Smooth muscle cell (in vitro differentiated cells): ENCODE measurements around the gene ABCD1. TPM values are rescaled to one million over a fixed set of nuclear protein-coding genes. Genes with fewer than 3 reads are reported as not detected.
A peak's percentile ranks its signal among the peaks of the same experiment; 100 is the strongest.

Experiments
- DNase-seq: peaks from one replicate; lab custom pipeline; 2025; ENCODE audit not compliant: unreplicated experiment; lab: John Stamatoyannopoulos, UW
- H2AFZ ChIP-seq: fragments of 200-600 bp; sonication (generic); 2 replicates; pipeline ENCODE4 v1.6.0; 2016; ENCODE audit warnings: antibody characterized with exemption, low read depth, mild to moderate bottlenecking
- H3F3A ChIP-seq: fragments of 200-600 bp; sonication (generic); 2 replicates; pipeline ENCODE4 v1.6.0; 2017; ENCODE audit warnings: antibody characterized with exemption, low read depth
- H3K27ac ChIP-seq: fragments of 200-600 bp; sonication (generic); 2 replicates; pipeline ENCODE4 v1.5.1; 2016; ENCODE audit warnings: low read depth, mild to moderate bottlenecking
- H3K27me3 ChIP-seq: fragments of 200-600 bp; sonication (generic); 2 replicates; pipeline ENCODE4 v1.6.1; 2016; ENCODE audit warnings: low read depth, mild to moderate bottlenecking
- H3K36me3 ChIP-seq: fragments of 200-600 bp; sonication (generic); 2 replicates; pipeline ENCODE4 v1.5.1; 2016; ENCODE audit warnings: low read depth
- H3K4me1 ChIP-seq: fragments of 200-600 bp; sonication (generic); 2 replicates; pipeline ENCODE4 v1.5.1; 2016; ENCODE audit warnings: low read depth
- H3K4me2 ChIP-seq: fragments of 200-600 bp; sonication (generic); 2 replicates; pipeline ENCODE4 v1.6.0; 2016; ENCODE audit warnings: mild to moderate bottlenecking
- H3K4me3 ChIP-seq: fragments of 200-600 bp; sonication (generic); 2 replicates; pipeline ENCODE4 v1.5.1; 2016; ENCODE audit warnings: mild to moderate bottlenecking
- H3K79me2 ChIP-seq: fragments of 200-600 bp; sonication (generic); 2 replicates; pipeline ENCODE4 v1.6.0; 2016; ENCODE audit warnings: low read depth, mild to moderate bottlenecking
- H3K9ac ChIP-seq: fragments of 200-600 bp; sonication (generic); 2 replicates; pipeline ENCODE4 v1.6.0; 2016; ENCODE audit warnings: low read depth
- H3K9me3 ChIP-seq: fragments of 200-600 bp; sonication (generic); replicated peaks from 2 replicates; pipeline ENCODE4 v1.5.1; 2016; ENCODE audit warnings: low read depth
- H4K20me1 ChIP-seq: fragments of 200-600 bp; sonication (generic); 2 replicates; pipeline ENCODE4 v1.6.0; 2016; ENCODE audit warnings: low read depth
- WGBS: methylation state at CpG from one replicate; pipeline ENCODE4 v1.1.7; 2016; ENCODE audit warnings: low lambda C conversion rate; 5-methylcytosine and 5-hydroxymethylcytosine counted together
- polyA plus RNA-seq: library from polyadenylated mRNA; unstranded; fragments of >200 nt; fragmentation: Nextera tagmentation; extraction: Ambion mirVana; gene quantifications from 2 replicates; pipeline ENCODE4 v1.2.1, GENCODE V29; 2016
- total RNA-seq: library from RNA; depleted of rRNA; stranded (reverse); fragments of >200 nt; gene quantifications from 2 replicates; pipeline ENCODE4 v1.2.3, GENCODE V29; 2014
- TF ChIP-seq, protein P1 (sequence below): fragments of 200-600 bp; sonication (generic); IDR thresholded peaks from 2 replicates; pipeline ENCODE4 v1.5.1; 2017; ENCODE audit warnings: borderline replicate concordance, mild to moderate bottlenecking, antibody characterized with exemption; ENCODE audit not compliant: insufficient read depth, poor library complexity, severe bottlenecking

ABCD1 gene
- total and polyA plus RNA-seq, 2 experiments from 2014 or later: 6.2 to 10.9 TPM

DNA sequence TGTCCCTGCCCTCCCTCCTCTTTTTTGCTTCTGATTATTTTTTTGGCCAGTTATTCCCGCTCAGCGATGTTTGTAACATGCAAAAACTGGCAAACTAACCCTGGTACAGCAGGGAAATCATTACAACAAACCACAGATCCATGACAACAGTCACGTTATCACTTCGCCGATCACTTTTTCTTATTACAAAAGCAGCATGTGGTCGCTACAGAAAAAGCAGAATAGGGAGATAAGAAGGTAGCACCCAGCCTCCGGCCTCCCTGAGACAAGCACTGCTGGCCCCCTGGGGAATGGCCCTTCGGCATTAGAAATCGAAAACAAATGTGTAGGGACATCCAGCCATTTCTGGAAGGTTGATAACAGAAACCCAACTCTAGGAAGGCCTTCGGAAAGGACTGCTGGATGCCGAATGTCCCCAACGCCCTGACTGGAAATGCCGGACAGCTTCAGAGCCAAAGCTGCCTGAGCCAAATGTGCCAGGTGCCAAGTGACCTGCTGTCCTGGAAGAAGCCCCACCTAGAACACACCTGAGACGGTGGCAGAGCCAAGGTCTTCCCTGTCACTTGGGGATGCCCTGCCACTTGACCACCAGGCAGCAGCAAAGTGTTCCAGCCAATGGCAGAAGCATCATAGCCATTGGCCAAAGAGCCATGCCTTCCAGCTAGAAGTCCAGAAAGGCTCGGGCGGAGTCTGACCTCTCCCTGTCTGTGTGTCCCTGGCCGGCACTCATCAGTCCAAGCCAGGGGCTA is 66.6 kb downstream of the ABCD1 start:
- H3K4me2 ChIP-seq: no peak overlapping the region
- no peaks in the 10 kb centered on the region for H3K27me3 ChIP-seq
- 89% methylated on average over 17 of the region's 17 CpGs for WGBS
- no peak overlapping the region for H3K27ac ChIP-seq
- peaks cover 32% of the 10 kb centered on the region for H3K79me2 ChIP-seq
- H3K4me3 ChIP-seq: no peak overlapping the region
- TF ChIP-seq, protein P1, sequence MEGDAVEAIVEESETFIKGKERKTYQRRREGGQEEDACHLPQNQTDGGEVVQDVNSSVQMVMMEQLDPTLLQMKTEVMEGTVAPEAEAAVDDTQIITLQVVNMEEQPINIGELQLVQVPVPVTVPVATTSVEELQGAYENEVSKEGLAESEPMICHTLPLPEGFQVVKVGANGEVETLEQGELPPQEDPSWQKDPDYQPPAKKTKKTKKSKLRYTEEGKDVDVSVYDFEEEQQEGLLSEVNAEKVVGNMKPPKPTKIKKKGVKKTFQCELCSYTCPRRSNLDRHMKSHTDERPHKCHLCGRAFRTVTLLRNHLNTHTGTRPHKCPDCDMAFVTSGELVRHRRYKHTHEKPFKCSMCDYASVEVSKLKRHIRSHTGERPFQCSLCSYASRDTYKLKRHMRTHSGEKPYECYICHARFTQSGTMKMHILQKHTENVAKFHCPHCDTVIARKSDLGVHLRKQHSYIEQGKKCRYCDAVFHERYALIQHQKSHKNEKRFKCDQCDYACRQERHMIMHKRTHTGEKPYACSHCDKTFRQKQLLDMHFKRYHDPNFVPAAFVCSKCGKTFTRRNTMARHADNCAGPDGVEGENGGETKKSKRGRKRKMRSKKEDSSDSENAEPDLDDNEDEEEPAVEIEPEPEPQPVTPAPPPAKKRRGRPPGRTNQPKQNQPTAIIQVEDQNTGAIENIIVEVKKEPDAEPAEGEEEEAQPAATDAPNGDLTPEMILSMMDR: no peak
- H3K4me1 ChIP-seq: no peaks in the 10 kb centered on the region
- no peaks in the 10 kb centered on the region for H3K36me3 ChIP-seq
- no peaks in the 10 kb centered on the region for H3K9me3 ChIP-seq
- no peak overlapping the region for H3K9ac ChIP-seq
- DNase-seq: no peak
- H4K20me1 ChIP-seq: no peaks in the 10 kb centered on the region
- H3F3A ChIP-seq: no peaks in the 10 kb centered on the region
- no peak overlapping the region for H2AFZ ChIP-seq

DNA sequence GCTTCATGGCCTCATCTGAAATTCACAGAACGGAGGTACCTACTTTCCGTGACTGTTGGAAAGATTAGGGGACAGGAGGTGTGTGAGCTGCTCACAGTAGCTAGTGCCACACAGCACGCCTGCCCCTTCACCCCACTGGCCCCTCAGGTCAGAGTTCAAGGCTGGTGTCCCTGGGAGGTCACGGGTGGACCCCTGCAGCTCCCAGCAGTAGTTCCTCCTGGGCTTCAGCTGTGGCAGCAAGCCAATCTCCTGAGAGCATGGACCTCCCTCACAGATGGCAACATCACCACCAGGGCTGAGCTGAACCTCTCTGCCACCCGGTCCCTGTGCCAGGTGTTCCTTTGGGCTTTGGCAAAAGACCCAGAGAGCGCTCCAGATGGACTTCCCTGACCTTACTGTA is 67.7 kb downstream of the ABCD1 start:
- WGBS: 88% methylated on average over 6 of the region's 6 CpGs
- Histone ChIP-seq H4K20me1 (no peaks in the 10 kb centered on the region), H3F3A (no peaks in the 10 kb centered on the region), H3K4me1 (no peaks in the 10 kb centered on the region), H3K9ac (no peak overlapping the region), H3K9me3 (no peaks in the 10 kb centered on the region), H3K27ac (no peak overlapping the region), H3K4me2 (no peak overlapping the region), H3K27me3 (no peaks in the 10 kb centered on the region), H2AFZ (no peak overlapping the region), H3K4me3 (no peak overlapping the region), H3K79me2 (peaks cover 32% of the 10 kb centered on the region), H3K36me3 (no peaks in the 10 kb centered on the region)
- TF ChIP-seq, protein P1: no peak
- no peak for DNase-seq

DNA sequence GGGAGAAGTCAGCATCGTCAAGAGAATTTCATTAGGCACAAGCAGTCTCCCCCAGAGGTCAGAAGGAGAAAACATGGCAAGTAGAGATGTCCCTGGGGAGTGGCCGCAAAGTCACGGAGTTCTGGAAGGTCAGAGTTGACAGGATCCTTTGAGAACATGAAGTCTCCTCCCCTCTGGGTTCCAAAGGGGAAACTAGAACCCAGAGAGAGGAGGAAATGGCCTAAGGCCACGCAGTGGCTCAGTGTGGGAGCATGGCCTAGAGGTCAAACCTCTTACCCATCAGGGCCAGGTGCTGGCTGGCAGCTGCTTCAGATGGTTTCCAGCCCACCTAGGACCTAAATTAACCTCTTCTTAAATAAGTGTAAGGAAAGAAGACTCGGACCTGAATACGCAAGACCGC is 68.6 kb downstream of the ABCD1 start:
- Histone ChIP-seq H2AFZ (peak overlapping the region; percentile 89), H3K9ac (peak overlapping the region; percentile 97), H3K79me2 (peaks cover 32% of the 10 kb centered on the region)

More for the DNA sequence above, 68.6 kb downstream of the ABCD1 start:
- TF ChIP-seq, protein P1: no peak
- Histone ChIP-seq H3K36me3 (no peaks in the 10 kb centered on the region), H4K20me1 (no peaks in the 10 kb centered on the region), H3K4me2 (peak overlapping the region; percentile 81), H3K9me3 (no peaks in the 10 kb centered on the region), H3K4me3 (peak overlapping the region; percentile 79), H3F3A (no peaks in the 10 kb centered on the region), H3K27me3 (no peaks in the 10 kb centered on the region), H3K4me1 (no peaks in the 10 kb centered on the region), H3K27ac (peak overlapping the region; percentile 97)
- DNase-seq: no peak
- WGBS: 62% methylated on average over 7 of the region's 7 CpGs

Other genes with a start within 250 kb of the ABCD1 start
- gene BGN, start 229.9 kb upstream of the ABCD1 start, total RNA-seq: 262 and 298 TPM in 2 replicates
- 387 and 621 TPM in 2 replicates for gene BGN, start 229.9 kb upstream of the ABCD1 start, polyA plus RNA-seq
- 0.22 TPM in 2 replicates for gene ATP2B3, start 207.2 kb upstream of the ABCD1 start, total RNA-seq
- 0.05 and 0.31 TPM in 2 replicates for gene ATP2B3, start 207.2 kb upstream of the ABCD1 start, polyA plus RNA-seq
- gene CCNQ, start 125.7 kb upstream of the ABCD1 start, total RNA-seq: 9.4 and 17.9 TPM in 2 replicates
- 23.0 and 27.3 TPM in 2 replicates for gene CCNQ, start 125.7 kb upstream of the ABCD1 start, polyA plus RNA-seq
- gene DUSP9, start 77.7 kb upstream of the ABCD1 start, total RNA-seq: 3.0 and 4.7 TPM in 2 replicates
- 7.2 and 11.3 TPM in 2 replicates for gene DUSP9, start 77.7 kb upstream of the ABCD1 start, polyA plus RNA-seq
- gene PNCK, start 51.0 kb upstream of the ABCD1 start, total RNA-seq: 4.0 and 6.4 TPM in 2 replicates
- gene PNCK, start 51.0 kb upstream of the ABCD1 start, polyA plus RNA-seq: 2.8 and 9.2 TPM in 2 replicates
- 42.6 and 45.2 TPM in 2 replicates for gene SLC6A8, start 36.9 kb upstream of the ABCD1 start, total RNA-seq
- 98.1 and 128 TPM in 2 replicates for gene SLC6A8, start 36.9 kb upstream of the ABCD1 start, polyA plus RNA-seq
- gene BCAP31, start 469 bp upstream of the ABCD1 start, total RNA-seq: 128 and 139 TPM in 2 replicates
- gene BCAP31, start 469 bp upstream of the ABCD1 start, polyA plus RNA-seq: 207 and 260 TPM in 2 replicates
- gene PLXNB3, start 39.4 kb downstream of the ABCD1 start, total RNA-seq: 0.58 and 0.67 TPM in 2 replicates
- gene PLXNB3, start 39.4 kb downstream of the ABCD1 start, polyA plus RNA-seq: 3.9 and 7.8 TPM in 2 replicates
- gene SRPK3, start 56.2 kb downstream of the ABCD1 start, total RNA-seq: not detected in 2 replicates
- 0.05 and 1.5 TPM in 2 replicates for gene SRPK3, start 56.2 kb downstream of the ABCD1 start, polyA plus RNA-seq
- gene IDH3G, start 69.5 kb downstream of the ABCD1 start, total RNA-seq: 63.3 and 86.0 TPM in 2 replicates
- 88.9 and 89.7 TPM in 2 replicates for gene IDH3G, start 69.5 kb downstream of the ABCD1 start, polyA plus RNA-seq
- gene SSR4, start 69.8 kb downstream of the ABCD1 start, total RNA-seq: 397 and 443 TPM in 2 replicates
- gene SSR4, start 69.8 kb downstream of the ABCD1 start, polyA plus RNA-seq: 663 and 677 TPM in 2 replicates
- 2.3 and 3.1 TPM in 2 replicates for gene PDZD4, start 105.7 kb downstream of the ABCD1 start, total RNA-seq
- 2.3 and 2.9 TPM in 2 replicates for gene PDZD4, start 105.7 kb downstream of the ABCD1 start, polyA plus RNA-seq
- 27.2 and 38.6 TPM in 2 replicates for gene L1CAM, start 161.3 kb downstream of the ABCD1 start, total RNA-seq
- 61.1 and 68.7 TPM in 2 replicates for gene L1CAM, start 161.3 kb downstream of the ABCD1 start, polyA plus RNA-seq
- gene AVPR2, start 179.8 kb downstream of the ABCD1 start, total RNA-seq: not detected in 2 replicates
- gene AVPR2, start 179.8 kb downstream of the ABCD1 start, polyA plus RNA-seq: not detected in 2 replicates
- gene ARHGAP4, start 201.4 kb downstream of the ABCD1 start, total RNA-seq: 7.6 and 10.9 TPM in 2 replicates
- gene ARHGAP4, start 201.4 kb downstream of the ABCD1 start, polyA plus RNA-seq: 11.5 and 15.5 TPM in 2 replicates
- 80.1 and 81.2 TPM in 2 replicates for gene NAA10, start 210.2 kb downstream of the ABCD1 start, total RNA-seq
- gene NAA10, start 210.2 kb downstream of the ABCD1 start, polyA plus RNA-seq: 124 and 149 TPM in 2 replicates
- gene RENBP, start 219.8 kb downstream of the ABCD1 start, total RNA-seq: not detected in 2 replicates
- gene RENBP, start 219.8 kb downstream of the ABCD1 start, polyA plus RNA-seq: 0.11 and 0.43 TPM in 2 replicates
- gene HCFC1, start 247.0 kb downstream of the ABCD1 start, total RNA-seq: 23.3 and 23.7 TPM in 2 replicates
- 22.8 and 28.0 TPM in 2 replicates for gene HCFC1, start 247.0 kb downstream of the ABCD1 start, polyA plus RNA-seq
- gene TMEM187, start 247.9 kb downstream of the ABCD1 start, total RNA-seq: 5.0 and 6.2 TPM in 2 replicates
- gene TMEM187, start 247.9 kb downstream of the ABCD1 start, polyA plus RNA-seq: 9.8 and 11.2 TPM in 2 replicates